Hepatocyte (in vitro differentiated cells): Measurements from ENCODE around the gene ADAR. TPM values are rescaled to one million over a fixed set of nuclear protein-coding genes. Genes with fewer than 3 reads are reported as not detected.
"Not testable (repeated sequence)": the region's sequence is repeated elsewhere in the genome, so short reads cannot be mapped to it uniquely, and the experiment has no call there.

Source experiments
- DNase-seq: peaks from one replicate; pipeline ENCODE4 v3.0.0-alpha.2; 2016; ENCODE audit warnings: low spot score
- H2AFZ ChIP-seq: fragments of 200-600 bp; sonication (generic); 2 replicates; pipeline ENCODE4 v1.6.0; 2016; ENCODE audit warnings: antibody characterized with exemption, mild to moderate bottlenecking
- H3K27ac ChIP-seq: fragments of 200-600 bp; sonication (generic); 2 replicates; pipeline ENCODE4 v1.5.1; 2016; ENCODE audit warnings: mild to moderate bottlenecking
- H3K27me3 ChIP-seq: fragments of 200-600 bp; sonication (generic); 2 replicates; pipeline ENCODE4 v1.6.1; 2016
- H3K36me3 ChIP-seq: fragments of 200-600 bp; sonication (generic); replicated peaks from 2 replicates; pipeline ENCODE4 v1.5.1; 2016; ENCODE audit warnings: low read depth; ENCODE audit not compliant: insufficient read depth
- H3K4me1 ChIP-seq: fragments of 200-600 bp; sonication (generic); 2 replicates; pipeline ENCODE4 v1.5.1; 2016; ENCODE audit warnings: mild to moderate bottlenecking, moderate library complexity; ENCODE audit not compliant: insufficient read depth
- H3K4me2 ChIP-seq: fragments of 200-600 bp; sonication (generic); 2 replicates; pipeline ENCODE4 v1.6.0; 2016
- H3K4me3 ChIP-seq: fragments of 200-600 bp; sonication (generic); 2 replicates; pipeline ENCODE4 v1.5.1; 2016; ENCODE audit warnings: mild to moderate bottlenecking
- H3K79me2 ChIP-seq: fragments of 200-600 bp; sonication (generic); 2 replicates; pipeline ENCODE4 v1.6.0; 2017; ENCODE audit warnings: mild to moderate bottlenecking
- H3K9me2 ChIP-seq: fragments of 200-600 bp; sonication (generic); replicated peaks from 2 replicates; pipeline ENCODE4 v1.6.0; 2017; ENCODE audit warnings: mild to moderate bottlenecking; ENCODE audit not compliant: insufficient read depth
- H3K9me3 ChIP-seq: fragments of 200-600 bp; sonication (generic); 2 replicates; pipeline ENCODE4 v1.5.1; 2016; ENCODE audit warnings: low read depth, mild to moderate bottlenecking
- H4K20me1 ChIP-seq: fragments of 200-600 bp; sonication (generic); 2 replicates; pipeline ENCODE4 v1.6.0; 2016; ENCODE audit warnings: mild to moderate bottlenecking; ENCODE audit not compliant: insufficient read depth, poor library complexity, severe bottlenecking
- EZH2 ChIP-seq: fragments of 200-600 bp; sonication (generic); IDR thresholded peaks from 2 replicates; pipeline ENCODE4 v1.6.1; 2016; ENCODE audit warnings: antibody characterized with exemption, mild to moderate bottlenecking, borderline replicate concordance
- EZH2phosphoT487 ChIP-seq: fragments of 200-600 bp; sonication (generic); IDR thresholded peaks from one replicate; pipeline ENCODE4 v1.6.1; 2018; ENCODE audit warnings: antibody characterized with exemption, mild to moderate bottlenecking, low read depth, moderate library complexity; ENCODE audit not compliant: unreplicated experiment, severe bottlenecking
- WGBS: methylation state at CpG from one replicate; pipeline ENCODE4 v1.1.6; 2016; ENCODE audit warnings: low lambda C conversion rate; ENCODE audit errors: missing lambda C conversion rate; 5-methylcytosine and 5-hydroxymethylcytosine counted together
- polyA plus RNA-seq: library from polyadenylated mRNA; unstranded; fragments of >200 nt; fragmentation: Nextera tagmentation; extraction: Ambion mirVana; gene quantifications from 2 replicates; pipeline ENCODE4 v1.2.1, GENCODE V29; 2016
- total RNA-seq: library from RNA; depleted of rRNA; stranded (reverse); fragments of >200 nt; gene quantifications from 2 replicates; pipeline ENCODE4 v1.2.3, GENCODE V29; 2014
- TF ChIP-seq, protein P1 (sequence below): fragments of 200-600 bp; sonication (generic); IDR thresholded peaks from 2 replicates; pipeline ENCODE4 v1.5.1; 2016; ENCODE audit warnings: antibody characterized with exemption, mild to moderate bottlenecking; ENCODE audit not compliant: poor library complexity

ADAR gene, protein sequence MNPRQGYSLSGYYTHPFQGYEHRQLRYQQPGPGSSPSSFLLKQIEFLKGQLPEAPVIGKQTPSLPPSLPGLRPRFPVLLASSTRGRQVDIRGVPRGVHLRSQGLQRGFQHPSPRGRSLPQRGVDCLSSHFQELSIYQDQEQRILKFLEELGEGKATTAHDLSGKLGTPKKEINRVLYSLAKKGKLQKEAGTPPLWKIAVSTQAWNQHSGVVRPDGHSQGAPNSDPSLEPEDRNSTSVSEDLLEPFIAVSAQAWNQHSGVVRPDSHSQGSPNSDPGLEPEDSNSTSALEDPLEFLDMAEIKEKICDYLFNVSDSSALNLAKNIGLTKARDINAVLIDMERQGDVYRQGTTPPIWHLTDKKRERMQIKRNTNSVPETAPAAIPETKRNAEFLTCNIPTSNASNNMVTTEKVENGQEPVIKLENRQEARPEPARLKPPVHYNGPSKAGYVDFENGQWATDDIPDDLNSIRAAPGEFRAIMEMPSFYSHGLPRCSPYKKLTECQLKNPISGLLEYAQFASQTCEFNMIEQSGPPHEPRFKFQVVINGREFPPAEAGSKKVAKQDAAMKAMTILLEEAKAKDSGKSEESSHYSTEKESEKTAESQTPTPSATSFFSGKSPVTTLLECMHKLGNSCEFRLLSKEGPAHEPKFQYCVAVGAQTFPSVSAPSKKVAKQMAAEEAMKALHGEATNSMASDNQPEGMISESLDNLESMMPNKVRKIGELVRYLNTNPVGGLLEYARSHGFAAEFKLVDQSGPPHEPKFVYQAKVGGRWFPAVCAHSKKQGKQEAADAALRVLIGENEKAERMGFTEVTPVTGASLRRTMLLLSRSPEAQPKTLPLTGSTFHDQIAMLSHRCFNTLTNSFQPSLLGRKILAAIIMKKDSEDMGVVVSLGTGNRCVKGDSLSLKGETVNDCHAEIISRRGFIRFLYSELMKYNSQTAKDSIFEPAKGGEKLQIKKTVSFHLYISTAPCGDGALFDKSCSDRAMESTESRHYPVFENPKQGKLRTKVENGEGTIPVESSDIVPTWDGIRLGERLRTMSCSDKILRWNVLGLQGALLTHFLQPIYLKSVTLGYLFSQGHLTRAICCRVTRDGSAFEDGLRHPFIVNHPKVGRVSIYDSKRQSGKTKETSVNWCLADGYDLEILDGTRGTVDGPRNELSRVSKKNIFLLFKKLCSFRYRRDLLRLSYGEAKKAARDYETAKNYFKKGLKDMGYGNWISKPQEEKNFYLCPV
- total RNA-seq (103 and 104 TPM in 2 replicates), polyA plus RNA-seq (57.4 and 65.8 TPM in 2 replicates)

DNA sequence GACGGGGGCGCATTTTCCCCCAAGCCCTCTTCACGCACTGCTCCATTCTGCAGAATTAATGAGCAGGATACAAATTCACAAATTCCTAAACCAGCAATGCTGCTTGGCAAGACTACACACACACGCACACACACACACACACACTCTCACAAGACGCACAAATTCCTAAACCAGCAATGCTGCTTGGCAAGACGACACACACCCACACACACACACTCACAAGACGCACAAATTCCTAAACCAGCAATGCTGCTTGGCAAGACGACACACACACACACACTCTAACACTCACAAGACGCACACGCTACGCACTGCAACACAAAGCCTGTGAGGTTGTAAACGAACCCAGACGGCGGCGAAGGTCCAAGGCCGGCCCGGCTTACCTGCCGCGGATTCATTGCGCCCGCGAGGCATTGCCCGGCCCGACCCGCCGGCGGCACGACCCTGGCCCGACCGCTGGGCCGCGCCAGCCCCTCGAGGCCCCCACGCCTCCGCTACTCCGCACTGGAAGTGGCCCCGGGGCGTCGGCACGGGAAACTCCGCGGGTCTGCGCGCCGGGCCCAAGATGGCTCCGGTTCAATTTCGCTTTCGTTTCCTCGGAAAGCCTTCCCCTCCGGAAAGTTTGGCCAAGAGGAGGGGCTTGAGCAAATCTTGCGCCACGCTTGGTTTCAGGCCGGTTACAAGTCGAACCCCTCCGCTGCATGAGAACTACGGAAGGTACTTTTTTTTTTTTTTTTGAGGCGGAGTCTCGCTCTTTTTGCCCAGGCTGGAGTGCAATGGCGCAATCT lies at the start of gene ADAR:
TSS of gene ADAR (minus strand) at position 578 of the 788 bp plus-strand sequence. CDS start at position 398, 180 bp downstream.
- Histone ChIP-seq H3K9me2 (no peaks in the 10 kb centered on the region), H3K9me3 (no peaks in the 10 kb centered on the region), H3K27ac (peak within 1 kb of the TSS; percentile 99), H3K36me3 (no peaks in the 10 kb centered on the region), H2AFZ (peak within 1 kb of the TSS; percentile 63), H3K4me2 (peak within 1 kb of the TSS; percentile 85), H3K4me3 (peak within 1 kb of the TSS; percentile 59), H3K4me1 (peaks cover 23% of the 10 kb centered on the region), H3K79me2 (peaks cover 84% of the 10 kb centered on the region), H3K27me3 (no peaks in the 10 kb centered on the region), H4K20me1 (peaks cover 44% of the 10 kb centered on the region)
- 1% methylated on average over 58 of the region's 59 CpGs for WGBS
- no peak for TF ChIP-seq EZH2
- no peak for TF ChIP-seq EZH2phosphoT487
- TF ChIP-seq, protein P1, sequence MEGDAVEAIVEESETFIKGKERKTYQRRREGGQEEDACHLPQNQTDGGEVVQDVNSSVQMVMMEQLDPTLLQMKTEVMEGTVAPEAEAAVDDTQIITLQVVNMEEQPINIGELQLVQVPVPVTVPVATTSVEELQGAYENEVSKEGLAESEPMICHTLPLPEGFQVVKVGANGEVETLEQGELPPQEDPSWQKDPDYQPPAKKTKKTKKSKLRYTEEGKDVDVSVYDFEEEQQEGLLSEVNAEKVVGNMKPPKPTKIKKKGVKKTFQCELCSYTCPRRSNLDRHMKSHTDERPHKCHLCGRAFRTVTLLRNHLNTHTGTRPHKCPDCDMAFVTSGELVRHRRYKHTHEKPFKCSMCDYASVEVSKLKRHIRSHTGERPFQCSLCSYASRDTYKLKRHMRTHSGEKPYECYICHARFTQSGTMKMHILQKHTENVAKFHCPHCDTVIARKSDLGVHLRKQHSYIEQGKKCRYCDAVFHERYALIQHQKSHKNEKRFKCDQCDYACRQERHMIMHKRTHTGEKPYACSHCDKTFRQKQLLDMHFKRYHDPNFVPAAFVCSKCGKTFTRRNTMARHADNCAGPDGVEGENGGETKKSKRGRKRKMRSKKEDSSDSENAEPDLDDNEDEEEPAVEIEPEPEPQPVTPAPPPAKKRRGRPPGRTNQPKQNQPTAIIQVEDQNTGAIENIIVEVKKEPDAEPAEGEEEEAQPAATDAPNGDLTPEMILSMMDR: no peak
- peak; percentile 95 for DNase-seq

DNA sequence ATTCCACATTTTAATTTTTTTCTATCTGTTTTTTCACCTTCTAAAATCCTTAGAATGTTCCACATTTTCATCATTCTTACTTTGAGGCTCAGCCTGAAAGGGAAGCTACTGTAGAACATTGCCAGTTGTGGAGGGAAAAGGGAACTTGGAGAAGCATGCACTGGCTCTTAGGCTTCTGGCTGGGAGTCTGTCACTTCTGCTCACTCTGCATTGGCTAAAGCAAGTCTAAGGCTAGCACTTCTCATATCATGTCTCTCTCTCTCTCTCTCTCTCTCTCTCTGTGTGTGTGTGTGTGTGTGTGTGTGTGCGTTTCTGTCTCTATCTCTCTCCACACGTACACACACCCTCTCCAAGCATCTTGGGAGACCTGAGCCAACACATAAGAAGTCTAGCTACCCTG lies 49.6 kb upstream of the ADAR start:
- Histone ChIP-seq H3K9me2 (no peaks in the 10 kb centered on the region), H3K4me2 (no peak overlapping the region), H2AFZ (no peak overlapping the region), H3K36me3 (no peaks in the 10 kb centered on the region), H3K27ac (no peak overlapping the region), H3K9me3 (no peaks in the 10 kb centered on the region), H3K4me1 (no peaks in the 10 kb centered on the region), H3K79me2 (no peaks in the 10 kb centered on the region), H3K27me3 (peaks cover 14% of the 10 kb centered on the region), H3K4me3 (no peak overlapping the region), H4K20me1 (no peaks in the 10 kb centered on the region)
- no peak for DNase-seq
- WGBS: 66% methylated on average over 2 of the region's 2 CpGs
- TF ChIP-seq, protein P1: no peak
- TF ChIP-seq EZH2phosphoT487 (no peak), EZH2 (no peak)

DNA sequence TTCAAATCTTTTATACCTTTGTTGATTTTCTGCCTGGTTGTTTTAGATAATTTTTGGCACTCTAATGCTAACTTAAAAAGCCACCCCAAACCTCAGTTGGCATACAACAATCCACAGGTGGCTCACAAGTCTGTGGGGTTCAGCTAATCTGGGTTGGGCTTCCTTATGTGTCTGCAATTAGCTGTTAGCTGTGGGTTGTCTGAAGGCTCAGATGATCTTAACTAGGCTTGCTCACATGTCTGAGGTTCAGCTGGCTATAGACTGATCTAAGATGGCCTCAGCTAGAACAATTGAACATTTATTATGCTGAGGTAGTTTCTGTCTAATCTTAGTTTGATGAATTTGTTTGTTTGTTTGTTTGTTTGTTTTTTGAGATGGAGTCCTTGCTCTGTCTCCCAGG lies 44.9 kb upstream of the ADAR start:
- Histone ChIP-seq H3K27ac (no peak overlapping the region), H3K4me2 (no peak overlapping the region), H2AFZ (no peak overlapping the region), H3K4me1 (no peaks in the 10 kb centered on the region), H3K79me2 (no peaks in the 10 kb centered on the region), H3K4me3 (no peak overlapping the region), H4K20me1 (no peaks in the 10 kb centered on the region), H3K27me3 (peaks cover 5% of the 10 kb centered on the region), H3K9me2 (no peaks in the 10 kb centered on the region), H3K36me3 (no peaks in the 10 kb centered on the region), H3K9me3 (no peaks in the 10 kb centered on the region)
- TF ChIP-seq EZH2 (no peak), EZH2phosphoT487 (no peak)
- no peak for DNase-seq

DNA sequence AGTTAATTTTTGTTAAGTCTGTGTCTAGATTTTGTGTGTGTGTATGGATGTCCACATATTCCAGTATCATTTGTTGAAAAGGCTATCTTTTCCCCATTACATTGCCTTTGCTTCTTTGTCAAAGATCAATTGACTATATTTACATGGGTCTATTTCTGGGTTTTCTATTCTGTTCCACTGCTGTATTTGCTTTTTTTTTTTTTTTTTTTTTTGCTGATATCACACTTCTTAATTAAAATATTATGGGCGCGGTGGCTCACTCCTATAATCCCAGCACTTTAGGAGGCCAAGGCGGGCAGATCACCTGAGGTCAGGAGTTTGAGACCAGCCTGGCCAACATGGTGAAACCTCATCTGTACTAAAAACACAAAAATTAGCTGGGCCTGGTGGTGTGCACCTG lies 36.7 kb upstream of the ADAR start:
- H4K20me1 ChIP-seq, H3K27ac ChIP-seq, H3K9me2 ChIP-seq, H3K9me3 ChIP-seq, H2AFZ ChIP-seq, H3K4me3 ChIP-seq, H3K4me2 ChIP-seq, H3K36me3 ChIP-seq, H3K79me2 ChIP-seq, H3K27me3 ChIP-seq, DNase-seq, H3K4me1 ChIP-seq: not testable (repeated sequence)
- 95% methylated on average over 3 of the region's 3 CpGs for whole genome bisulfite sequencing
